CD4-positive, alpha-beta T cell treated with Interleukin-4 for 4 hours (primary cell): ENCODE measurements around the gene SPDYE5.
A peak's percentile ranks its signal among the peaks of the same experiment; 100 is the strongest.
"Not testable (repeated sequence)": the region's sequence is repeated elsewhere in the genome, so short reads cannot be mapped to it uniquely, and the experiment has no call there.

ENCODE experiments used
- DNase-seq: peaks from one replicate; pipeline ENCODE4 v3.0.0-alpha.2; 2020

Gene SPDYE5, protein sequence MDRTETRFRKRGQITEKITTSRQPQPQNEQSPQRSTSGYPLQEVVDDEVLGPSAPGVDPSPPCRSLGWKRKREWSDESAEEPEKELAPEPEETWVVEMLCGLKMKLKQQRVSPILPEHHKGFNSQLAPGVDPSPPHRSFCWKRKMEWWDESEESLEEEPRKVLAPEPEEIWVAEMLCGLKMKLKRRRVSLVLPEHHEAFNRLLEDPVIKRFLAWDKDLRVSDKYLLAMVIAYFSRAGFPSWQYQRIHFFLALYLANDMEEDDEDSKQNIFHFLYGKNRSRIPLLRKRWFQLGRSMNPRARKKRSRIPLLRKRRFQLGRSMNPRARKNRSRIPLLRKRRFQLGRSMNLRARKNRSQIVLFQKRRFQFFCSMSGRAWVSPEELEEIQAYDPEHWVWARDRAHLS

GRCh38 chr7:75492020-75492419 is at the start of gene SPDYE5:
Gene SPDYE5 (plus strand): TSS chr7:75492320. CDS start chr7:75494048, 1,728 bp downstream.
- DNase-seq: not testable (repeated sequence)

- DNase-seq: not testable (repeated sequence)
Observed at GRCh38 chr7:75442465-75443111, 49.5 kb upstream of the SPDYE5 start.

- not testable (repeated sequence) for DNase-seq
Observed at GRCh38 chr7:75449946-75450345, 42.2 kb upstream of the SPDYE5 start.

DNA sequence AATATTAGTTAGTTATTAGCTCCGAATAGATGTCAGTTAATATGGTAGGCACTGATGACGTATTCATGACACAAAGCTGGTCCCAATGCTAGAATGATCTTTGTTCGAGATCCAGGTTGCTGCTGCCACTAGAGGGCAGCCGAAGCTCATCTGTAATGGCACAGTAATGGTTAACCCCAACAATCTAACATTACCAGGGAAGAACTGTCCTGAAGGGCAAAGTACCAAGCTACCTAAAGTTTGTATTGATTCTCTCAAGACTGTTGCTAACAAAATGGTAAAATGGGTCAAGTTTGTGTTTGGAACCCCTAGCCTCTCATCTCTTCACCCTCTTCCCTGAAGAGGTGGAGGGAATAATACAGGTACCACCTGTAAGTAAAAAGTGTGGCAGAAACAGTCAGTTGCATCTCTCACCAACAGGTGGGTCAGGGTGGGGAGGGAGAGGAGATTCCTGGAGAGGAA is 39.6 kb upstream of the SPDYE5 start:
- not testable (repeated sequence) for DNase-seq

GRCh38 chr7:75456403-75456802 is 35.7 kb upstream of the SPDYE5 start:
- DNase-seq: not testable (repeated sequence)

GRCh38 chr7:75458034-75458433 is 34.1 kb upstream of the SPDYE5 start:
- DNase-seq: not testable (repeated sequence)

DNA sequence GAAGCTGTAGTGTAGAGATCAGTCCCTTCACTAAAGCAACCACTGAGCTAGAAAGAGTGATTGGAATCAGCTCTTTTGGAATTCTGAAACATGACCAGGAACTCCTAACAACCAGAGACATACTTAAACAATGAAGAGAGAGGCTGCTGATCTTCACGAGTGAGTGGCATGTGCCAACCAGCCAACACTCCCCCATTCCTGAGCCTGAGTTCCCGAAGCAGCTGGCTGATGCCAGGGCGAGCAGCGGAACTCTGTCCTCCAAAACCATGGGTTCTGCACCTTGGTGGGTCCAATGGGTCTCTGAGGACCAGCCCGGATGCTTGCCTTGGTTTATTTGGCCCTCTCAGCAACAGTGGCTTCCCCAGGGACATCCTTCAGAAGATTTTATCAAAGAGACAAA is 31.6 kb upstream of the SPDYE5 start:
- not testable (repeated sequence) for DNase-seq

- DNase-seq: not testable (repeated sequence)
Observed at GRCh38 chr7:75470166-75470565, 22.0 kb upstream of the SPDYE5 start.

DNA sequence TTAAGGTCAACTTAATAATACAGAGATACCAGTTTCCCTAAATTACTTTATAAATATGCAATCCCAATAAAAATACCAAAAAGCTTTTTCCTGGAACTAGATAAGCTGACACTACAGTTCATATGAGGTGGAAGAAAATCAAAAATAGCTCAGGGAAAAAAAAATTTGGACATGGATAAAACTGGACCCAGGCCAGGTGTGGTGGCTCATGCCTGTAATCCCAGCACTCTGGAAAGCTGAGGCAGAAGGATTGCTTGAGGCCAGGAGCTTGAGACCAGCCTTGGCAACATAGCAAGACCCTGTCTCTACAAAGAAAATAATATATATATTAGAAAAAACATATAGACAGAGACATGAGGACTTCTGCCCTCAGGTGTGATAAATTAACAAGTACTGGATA is 14.7 kb upstream of the SPDYE5 start:
- not testable (repeated sequence) for DNase-seq

- not testable (repeated sequence) for DNase-seq
Observed at GRCh38 chr7:75480313-75480712, 11.8 kb upstream of the SPDYE5 start.

DNA sequence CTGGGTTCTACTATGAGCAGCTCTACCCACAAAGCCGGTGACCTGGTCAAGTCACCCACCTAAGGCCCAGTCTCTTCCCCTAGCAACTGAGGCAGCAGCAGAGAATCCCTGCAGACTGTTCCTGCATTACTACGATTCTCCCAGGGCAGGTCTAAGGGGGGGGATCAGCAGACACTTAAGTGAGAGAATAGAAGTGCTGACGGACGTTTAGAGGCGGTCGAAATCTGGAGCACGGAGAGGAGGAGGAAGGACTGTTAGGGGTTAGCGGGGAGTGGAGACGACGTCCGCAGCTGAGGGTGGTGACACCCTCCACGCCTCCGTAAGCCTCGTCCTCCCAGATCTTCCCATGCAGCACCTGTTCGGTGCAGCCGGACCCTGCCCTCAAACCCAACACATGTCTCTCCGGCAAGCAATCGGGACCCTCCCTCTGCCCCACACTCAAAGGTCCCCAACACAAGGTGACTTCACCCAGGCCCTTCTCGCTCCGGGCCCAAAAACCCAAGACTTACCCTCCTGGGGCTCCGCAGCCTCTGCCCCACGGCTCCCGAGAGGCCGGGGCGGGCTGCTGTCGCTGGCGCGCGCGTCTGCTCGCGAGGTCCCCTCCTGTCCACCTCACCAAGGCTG is 6.7 kb upstream of the SPDYE5 start:
- DNase-seq: not testable (repeated sequence)

DNA sequence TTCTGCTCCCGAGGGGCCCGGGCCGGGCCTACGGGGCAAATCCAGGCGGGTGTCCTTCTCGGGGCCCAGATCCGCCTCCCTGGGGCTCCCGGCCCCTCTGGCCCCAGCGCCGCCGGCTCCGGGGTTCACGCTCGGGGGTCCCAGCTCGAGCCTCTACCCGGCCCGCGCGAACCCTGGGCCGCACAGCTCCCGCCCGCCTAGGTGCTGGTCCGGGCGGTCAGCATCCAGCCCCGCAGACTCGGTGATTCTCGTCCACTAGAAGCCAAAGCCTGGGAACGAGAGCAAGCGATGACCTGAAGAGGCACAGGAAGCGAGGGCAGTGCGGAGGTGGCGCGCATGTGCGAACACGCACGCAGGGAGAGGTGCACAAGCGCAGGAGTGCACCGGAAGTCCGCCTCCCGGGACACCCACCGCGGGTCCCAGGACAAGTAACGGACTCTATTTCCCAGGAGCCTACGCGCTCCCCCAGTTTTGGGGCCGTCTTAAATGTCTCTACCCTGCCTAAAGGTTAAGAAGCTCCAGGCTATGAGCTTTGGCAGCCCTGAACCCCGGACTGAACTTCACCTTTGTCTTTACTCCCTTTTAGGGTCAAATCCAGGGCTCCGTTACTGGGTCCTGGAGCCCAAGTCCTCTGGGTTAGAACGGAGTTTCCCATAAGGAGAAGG is 6.0 kb upstream of the SPDYE5 start, which contains the start of gene POM121C:
TSS of gene POM121C (minus strand) at position 321 of the 665 bp plus-strand sequence. CDS start 44,803 bp downstream, outside the sequence.
- peak; percentile 90 for DNase-seq

DNA sequence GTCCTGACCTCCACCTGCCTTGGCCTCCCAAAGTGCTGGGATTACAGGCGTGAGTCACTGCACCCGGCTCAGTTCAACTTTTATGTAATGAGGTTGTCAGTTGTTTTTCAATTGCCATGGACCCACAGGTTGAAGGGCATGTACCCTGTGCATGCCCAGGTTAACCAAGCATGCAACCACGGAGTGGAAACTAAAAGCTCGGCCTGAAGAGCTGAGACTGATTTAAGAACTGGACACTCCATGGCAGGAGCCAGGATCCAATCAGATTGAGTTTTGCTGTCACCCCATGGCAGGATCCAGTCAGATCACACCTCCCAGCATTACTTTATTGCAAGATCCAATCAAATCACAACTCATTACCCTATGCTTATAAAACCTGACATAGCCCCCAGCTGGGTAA is 16.9 kb downstream of the SPDYE5 start:
- not testable (repeated sequence) for DNase-seq

- DNase-seq: not testable (repeated sequence)
Observed at GRCh38 chr7:75518842-75519241, 26.7 kb downstream of the SPDYE5 start.

DNA sequence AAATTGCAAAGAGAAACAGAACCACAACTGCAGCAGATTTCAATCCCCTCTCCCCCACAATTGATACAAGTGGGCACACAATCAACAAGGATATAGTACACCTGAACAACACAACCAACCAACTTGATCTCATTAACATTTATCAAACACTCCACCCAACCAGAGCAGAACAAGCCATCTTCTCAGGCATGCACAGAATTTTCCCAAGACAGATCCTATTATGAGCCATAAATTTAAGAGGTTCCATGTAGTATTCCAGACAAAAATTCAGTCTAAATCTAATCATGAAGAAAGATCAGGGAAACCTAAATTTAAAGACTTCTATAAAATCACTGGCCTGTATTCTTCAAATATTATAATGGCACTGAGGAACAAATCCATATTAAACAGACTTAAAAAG is 29.6 kb downstream of the SPDYE5 start:
- DNase-seq: not testable (repeated sequence)

DNA sequence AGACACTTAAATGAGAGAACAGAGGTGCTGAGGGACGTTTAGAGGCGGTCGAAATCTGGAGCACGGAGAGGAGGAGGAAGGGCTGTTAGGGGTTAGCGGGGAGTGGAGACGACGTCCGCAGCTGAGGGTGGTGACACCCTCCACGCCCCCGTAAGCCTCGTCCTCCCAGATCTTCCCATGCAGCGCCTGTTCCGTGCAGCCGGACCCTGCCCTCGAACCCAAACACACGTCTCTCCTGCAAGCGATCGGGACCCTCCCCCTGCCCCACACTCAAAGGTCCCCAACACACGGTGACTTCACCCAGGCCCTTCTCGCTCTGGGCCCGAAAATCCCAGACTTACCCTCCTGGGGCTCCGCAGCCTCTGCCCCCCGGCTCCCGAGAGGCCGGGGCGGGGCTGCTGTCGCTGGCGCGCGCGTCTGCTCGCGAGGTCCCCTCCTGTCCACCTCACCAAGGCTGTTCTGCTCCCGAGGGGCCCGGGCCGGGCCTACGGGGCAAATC is 35.2 kb downstream of the SPDYE5 start:
- not testable (repeated sequence) for DNase-seq

GRCh38 chr7:75531359-75531821 is 39.3 kb downstream of the SPDYE5 start:
- DNase-seq: no peak

DNA sequence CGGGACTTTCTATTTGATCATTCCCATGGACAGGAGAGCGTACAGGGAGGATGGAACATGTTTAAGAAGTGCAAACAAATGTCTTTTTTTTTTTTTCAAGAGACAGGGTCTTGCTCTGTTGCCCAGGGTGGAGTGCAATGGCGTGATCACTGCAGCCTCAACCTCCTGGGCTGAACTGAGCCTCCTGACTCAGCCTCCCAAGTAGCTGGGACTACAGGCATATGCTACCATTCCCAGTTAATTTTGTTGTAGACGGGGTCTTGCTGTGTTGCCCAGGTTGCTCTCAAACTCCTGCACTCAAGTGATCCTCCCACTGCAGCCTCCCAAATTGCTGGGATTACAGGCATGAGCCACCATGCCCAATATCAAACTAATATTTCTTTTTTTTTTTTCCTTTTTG is 40.5 kb downstream of the SPDYE5 start:
- no peak for DNase-seq

- no peak for DNase-seq
Observed at GRCh38 chr7:75533926-75534325, 41.8 kb downstream of the SPDYE5 start.

GRCh38 chr7:75534727-75535307 is 42.7 kb downstream of the SPDYE5 start:
- peak; percentile 5 for DNase-seq

GRCh38 chr7:75536491-75536890 is 44.4 kb downstream of the SPDYE5 start:
- DNase-seq: no peak

- DNase-seq: no peak
Observed at GRCh38 chr7:75536940-75537538, 44.9 kb downstream of the SPDYE5 start.
